OCI-LY1 (cell line): ENCODE results near the gene CPVL.

Source experiments
- H2AFZ ChIP-seq: fragments of 200-600 bp; sonication (generic), shearing (Covaris generic); 2 replicates; pipeline ENCODE4 v1.6.0; 2014; ENCODE audit warnings: antibody characterized with exemption, mild to moderate bottlenecking, low read length
- H3F3A ChIP-seq: fragments of 200-600 bp; sonication (generic), shearing (Covaris generic); 2 replicates; pipeline ENCODE4 v1.6.0; 2014; ENCODE audit warnings: mild to moderate bottlenecking, antibody characterized with exemption, low read length, moderate library complexity; ENCODE audit not compliant: insufficient read depth
- H3K27ac ChIP-seq: fragments of 200-600 bp; sonication (generic); 2 replicates; pipeline ENCODE4 v1.5.1; 2014; ENCODE audit warnings: low read length, mixed run types, mild to moderate bottlenecking, low read depth; ENCODE audit not compliant: poor library complexity, severe bottlenecking
- H3K27me3 ChIP-seq: fragments of 200-600 bp; sonication (generic); 2 replicates; pipeline ENCODE4 v1.6.0; 2014; ENCODE audit warnings: antibody characterized with exemption, mild to moderate bottlenecking, low read length, moderate library complexity; ENCODE audit not compliant: insufficient read depth
- H3K36me3 ChIP-seq: fragments of 200-600 bp; sonication (generic); 2 replicates; pipeline ENCODE4 v1.6.1; 2014; ENCODE audit warnings: mild to moderate bottlenecking, antibody characterized with exemption, low read length, moderate library complexity, mixed read lengths; ENCODE audit not compliant: insufficient read depth
- H3K4me1 ChIP-seq: fragments of 200-600 bp; sonication (generic); 2 replicates; pipeline ENCODE4 v1.5.1; 2014; ENCODE audit warnings: mild to moderate bottlenecking, low read length, moderate library complexity; ENCODE audit not compliant: insufficient read depth, severe bottlenecking
- H3K4me2 ChIP-seq: fragments of 200-600 bp; sonication (generic), shearing (Covaris generic); 2 replicates; pipeline ENCODE4 v1.6.1; 2014; ENCODE audit warnings: low read length
- H3K4me3 ChIP-seq: fragments of 200-600 bp; sonication (generic); 2 replicates; pipeline ENCODE4 v1.5.1; 2014; ENCODE audit warnings: low read length, low read depth, mild to moderate bottlenecking, mixed read lengths; ENCODE audit not compliant: poor library complexity, severe bottlenecking
- H3K79me2 ChIP-seq: fragments of 200-600 bp; shearing (Covaris generic); 2 replicates; pipeline ENCODE4 v1.6.1; 2016; ENCODE audit warnings: mixed run types, low read length, mixed read lengths; ENCODE audit not compliant: insufficient read depth
- H3K9ac ChIP-seq: fragments of 200-600 bp; sonication (generic), shearing (Covaris generic); 2 replicates; pipeline ENCODE4 v1.6.1; 2014; ENCODE audit warnings: mild to moderate bottlenecking, low read length, mixed read lengths
- H3K9me2 ChIP-seq: fragments of 200-600 bp; sonication (generic), shearing (Covaris generic); 2 replicates; pipeline ENCODE4 v1.6.1; 2014; ENCODE audit warnings: low read depth, mild to moderate bottlenecking, low read length, mixed read lengths
- H3K9me3 ChIP-seq: fragments of 200-600 bp; shearing (Covaris generic); 2 replicates; pipeline ENCODE4 v1.6.1; 2014; ENCODE audit warnings: low read length, mixed read lengths
- H4K20me1 ChIP-seq: fragments of 200-600 bp; sonication (generic), shearing (Covaris generic); 2 replicates; pipeline ENCODE4 v1.6.0; 2016; ENCODE audit warnings: mild to moderate bottlenecking, low read length; ENCODE audit not compliant: insufficient read depth
- EZH2 ChIP-seq: fragments of 200-600 bp; sonication (generic), shearing (Covaris generic); IDR thresholded peaks from 2 replicates; pipeline ENCODE4 v1.8.0; 2017; ENCODE audit warnings: borderline replicate concordance, mixed run types, mild to moderate bottlenecking, antibody characterized with exemption, low read length, moderate library complexity, mixed read lengths
- TF ChIP-seq, protein P1 (sequence below): fragments of 200-600 bp; sonication (generic), shearing (Covaris generic); IDR thresholded peaks from 2 replicates; pipeline ENCODE4 v1.5.1; 2017; ENCODE audit warnings: mild to moderate bottlenecking, antibody characterized with exemption, low read length, moderate library complexity, mixed read lengths

CPVL gene

DNA sequence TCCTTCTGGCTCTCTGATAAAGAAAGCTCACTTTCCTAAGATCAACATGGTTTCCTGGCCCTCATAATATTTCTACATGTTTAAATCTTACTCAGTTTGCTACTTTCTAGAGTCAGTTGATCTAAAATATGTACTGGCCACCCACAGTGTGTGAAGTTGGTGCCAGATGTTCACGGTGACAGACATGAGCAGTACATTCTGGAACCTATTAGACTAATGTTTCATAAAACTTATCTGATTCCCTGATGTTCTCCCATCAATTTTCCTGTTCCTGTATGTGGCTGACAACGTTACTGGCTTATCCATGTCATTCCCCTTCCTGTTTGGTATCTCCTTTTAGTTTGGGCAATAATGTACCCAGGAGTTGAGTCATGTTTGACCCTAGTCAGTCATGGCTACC is 13.7 kb upstream of the CPVL start:
- H3K27me3 ChIP-seq, result no peaks in the 10 kb centered on the region
- no peak overlapping the region for H2AFZ ChIP-seq
- no peak overlapping the region for H3K4me3 ChIP-seq
- no peak overlapping the region for H3K9ac ChIP-seq
- H3K27ac ChIP-seq, result no peak overlapping the region
- H3K4me2 ChIP-seq, result no peak overlapping the region
- TF ChIP-seq EZH2, result no peak
- TF ChIP-seq, protein P1, sequence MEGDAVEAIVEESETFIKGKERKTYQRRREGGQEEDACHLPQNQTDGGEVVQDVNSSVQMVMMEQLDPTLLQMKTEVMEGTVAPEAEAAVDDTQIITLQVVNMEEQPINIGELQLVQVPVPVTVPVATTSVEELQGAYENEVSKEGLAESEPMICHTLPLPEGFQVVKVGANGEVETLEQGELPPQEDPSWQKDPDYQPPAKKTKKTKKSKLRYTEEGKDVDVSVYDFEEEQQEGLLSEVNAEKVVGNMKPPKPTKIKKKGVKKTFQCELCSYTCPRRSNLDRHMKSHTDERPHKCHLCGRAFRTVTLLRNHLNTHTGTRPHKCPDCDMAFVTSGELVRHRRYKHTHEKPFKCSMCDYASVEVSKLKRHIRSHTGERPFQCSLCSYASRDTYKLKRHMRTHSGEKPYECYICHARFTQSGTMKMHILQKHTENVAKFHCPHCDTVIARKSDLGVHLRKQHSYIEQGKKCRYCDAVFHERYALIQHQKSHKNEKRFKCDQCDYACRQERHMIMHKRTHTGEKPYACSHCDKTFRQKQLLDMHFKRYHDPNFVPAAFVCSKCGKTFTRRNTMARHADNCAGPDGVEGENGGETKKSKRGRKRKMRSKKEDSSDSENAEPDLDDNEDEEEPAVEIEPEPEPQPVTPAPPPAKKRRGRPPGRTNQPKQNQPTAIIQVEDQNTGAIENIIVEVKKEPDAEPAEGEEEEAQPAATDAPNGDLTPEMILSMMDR, result no peak
- no peaks in the 10 kb centered on the region for H3K4me1 ChIP-seq
- no peaks in the 10 kb centered on the region for H3K79me2 ChIP-seq
- H3K9me2 ChIP-seq, result no peaks in the 10 kb centered on the region
- no peaks in the 10 kb centered on the region for H3K36me3 ChIP-seq
- no peaks in the 10 kb centered on the region for H3F3A ChIP-seq
- no peaks in the 10 kb centered on the region for H4K20me1 ChIP-seq
- H3K9me3 ChIP-seq, result no peaks in the 10 kb centered on the region

DNA sequence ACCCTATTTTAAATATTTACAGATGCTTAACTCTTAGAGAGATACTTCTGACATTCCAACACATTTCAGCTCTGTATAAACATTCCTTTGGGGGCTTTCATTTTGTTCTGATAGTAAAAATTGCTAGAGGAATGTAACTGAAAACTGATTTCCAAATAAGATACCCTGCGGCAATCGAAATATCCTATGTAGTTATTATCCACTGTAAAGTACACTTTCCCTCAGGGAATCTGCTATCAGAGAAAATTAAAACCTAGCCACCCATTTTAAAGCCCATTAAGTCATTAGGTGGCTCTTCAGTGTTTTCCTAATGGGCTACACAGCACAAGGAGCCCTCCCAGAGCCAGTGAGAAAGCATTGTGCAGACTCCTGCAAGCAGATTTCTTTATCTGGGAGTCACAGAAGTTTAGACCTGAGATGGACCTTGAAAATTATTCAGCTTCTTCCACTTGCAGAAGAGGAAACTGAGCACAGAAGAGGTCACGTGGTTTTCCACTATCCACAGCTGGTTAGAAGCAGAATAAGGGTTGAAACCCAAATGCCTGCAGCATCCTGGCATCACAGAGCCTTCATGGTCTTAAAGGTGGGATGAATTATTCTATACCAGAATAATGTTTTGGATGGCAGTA is 12.6 kb upstream of the CPVL start:
- Histone ChIP-seq H4K20me1 (no peaks in the 10 kb centered on the region), H3F3A (no peaks in the 10 kb centered on the region), H3K9ac (no peak overlapping the region), H3K27ac (no peak overlapping the region), H3K4me3 (no peak overlapping the region), H3K4me2 (no peak overlapping the region), H3K79me2 (no peaks in the 10 kb centered on the region), H3K9me2 (no peaks in the 10 kb centered on the region), H3K4me1 (no peaks in the 10 kb centered on the region), H3K27me3 (no peaks in the 10 kb centered on the region), H3K9me3 (no peaks in the 10 kb centered on the region), H2AFZ (no peak overlapping the region), H3K36me3 (no peaks in the 10 kb centered on the region)
- TF ChIP-seq, protein P1, result no peak
- TF ChIP-seq EZH2, result no peak

DNA sequence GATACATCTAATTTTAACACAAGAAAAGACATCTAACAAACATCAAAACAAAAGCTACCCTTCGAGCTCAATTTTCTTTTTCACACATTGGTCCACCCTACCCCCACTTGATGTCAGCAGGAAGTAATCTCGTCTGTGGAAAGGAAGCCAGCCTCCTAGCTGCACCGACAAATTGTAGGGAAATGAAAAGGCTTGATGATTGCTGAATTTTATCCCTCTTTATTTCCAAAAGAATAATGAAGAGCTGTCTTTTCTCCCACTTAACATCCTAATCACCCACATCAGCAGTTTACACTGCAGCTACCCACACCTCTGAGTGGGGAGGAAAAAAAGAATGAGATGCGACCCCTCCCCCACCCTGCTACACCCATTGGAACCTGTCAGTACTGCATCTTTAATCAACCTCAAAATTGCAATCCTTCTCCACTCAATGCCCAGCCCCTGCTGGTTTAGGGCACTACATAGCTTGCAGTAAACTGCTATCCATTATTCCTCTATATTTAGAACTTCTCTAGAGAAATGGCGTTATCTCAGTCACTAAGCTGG is 10.6 kb upstream of the CPVL start:
- H3K79me2 ChIP-seq, result no peaks in the 10 kb centered on the region
- H3K4me1 ChIP-seq, result no peaks in the 10 kb centered on the region
- no peaks in the 10 kb centered on the region for H3K36me3 ChIP-seq
- peaks cover 3% of the 10 kb centered on the region; the same call in 1 of the 2 replicates for H3K27me3 ChIP-seq
- no peaks in the 10 kb centered on the region for H3K9me3 ChIP-seq
- no peak overlapping the region for H3K4me3 ChIP-seq
- H2AFZ ChIP-seq, result no peak overlapping the region
- TF ChIP-seq EZH2, result no peak
- TF ChIP-seq, protein P1, result no peak
- H3K9me2 ChIP-seq, result no peaks in the 10 kb centered on the region
- H3F3A ChIP-seq, result no peaks in the 10 kb centered on the region
- H3K27ac ChIP-seq, result no peak overlapping the region
- H3K4me2 ChIP-seq, result no peak overlapping the region
- no peak overlapping the region for H3K9ac ChIP-seq
- H4K20me1 ChIP-seq, result no peaks in the 10 kb centered on the region
